Ecto neural progenitor cell (in vitro differentiated cells): ENCODE data around the gene ACSM2B.
"Not testable (repeated sequence)": the region's sequence is repeated elsewhere in the genome, so short reads cannot be mapped to it uniquely, and the experiment has no call there.

Experiments used
- DNase-seq: peaks from one replicate; pipeline ENCODE4 v3.0.0-alpha.2; 2018; ENCODE audit warnings: low spot score

The ACSM2B gene

DNA sequence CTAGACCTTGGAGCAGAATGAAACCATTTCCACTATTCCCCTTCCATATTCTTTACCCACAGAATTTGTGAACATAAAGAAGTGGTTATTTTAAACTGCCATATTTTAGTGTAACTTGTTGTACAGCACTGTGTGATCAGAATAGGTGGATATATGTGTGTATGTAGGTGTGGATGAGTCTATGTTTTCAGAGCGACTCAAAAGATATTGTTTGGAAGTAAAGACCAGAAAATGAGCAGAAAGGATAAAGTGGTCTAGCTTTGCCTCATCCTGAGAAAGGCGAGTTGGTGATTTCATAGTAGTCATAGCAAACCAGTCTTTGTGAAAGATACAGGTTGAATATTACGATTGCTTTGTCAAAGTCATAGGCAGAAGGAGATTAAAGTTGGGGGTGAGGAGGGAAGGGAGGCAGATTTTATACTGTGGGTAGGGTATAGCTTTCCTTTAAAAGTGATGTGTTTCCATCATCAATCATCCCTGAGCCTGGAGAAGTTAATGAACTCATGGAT lies 43.8 kb downstream of the ACSM2B start:
- DNase-seq, result not testable (repeated sequence)

DNA sequence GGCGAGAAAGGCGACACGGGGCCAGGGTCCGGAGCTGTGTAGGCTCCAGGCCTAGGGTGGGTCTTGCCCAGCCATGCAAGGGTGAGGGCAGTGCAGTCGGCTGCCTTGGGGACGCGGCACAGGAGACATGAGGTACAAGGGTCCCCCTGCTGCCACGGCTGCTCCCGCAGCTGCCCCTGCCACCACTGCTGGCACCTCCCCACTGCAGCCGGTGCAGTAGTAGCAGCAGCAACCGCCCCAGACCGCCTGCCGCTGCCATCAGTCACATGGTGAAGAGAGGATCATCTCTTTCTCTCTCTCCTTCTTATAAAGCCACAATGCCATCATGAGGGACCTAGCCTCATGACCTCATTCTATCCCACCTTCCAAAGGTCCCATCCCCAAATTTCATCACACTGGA lies 44.4 kb downstream of the ACSM2B start:
- not testable (repeated sequence) for DNase-seq

DNA sequence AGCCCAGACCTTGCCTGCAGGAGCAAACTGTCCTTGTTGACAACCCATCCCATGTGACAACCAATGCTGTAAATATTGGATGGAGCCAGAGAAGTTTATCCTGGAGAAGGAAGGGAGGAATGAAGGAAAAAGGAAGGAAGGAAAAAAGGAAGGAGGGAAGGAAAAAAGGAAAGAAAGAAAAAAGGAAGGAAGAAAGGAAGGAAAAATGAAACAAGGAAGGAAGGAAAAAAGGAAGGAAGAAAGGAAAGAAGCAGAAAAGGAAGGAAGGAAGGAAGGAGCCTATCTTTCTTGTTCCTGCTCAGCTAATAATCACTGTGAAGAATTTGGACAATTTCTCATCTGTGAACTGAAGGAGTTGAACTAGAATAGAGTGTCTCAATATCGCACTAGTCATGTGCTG lies 56.1 kb downstream of the ACSM2B start:
- no peak for DNase-seq

DNA sequence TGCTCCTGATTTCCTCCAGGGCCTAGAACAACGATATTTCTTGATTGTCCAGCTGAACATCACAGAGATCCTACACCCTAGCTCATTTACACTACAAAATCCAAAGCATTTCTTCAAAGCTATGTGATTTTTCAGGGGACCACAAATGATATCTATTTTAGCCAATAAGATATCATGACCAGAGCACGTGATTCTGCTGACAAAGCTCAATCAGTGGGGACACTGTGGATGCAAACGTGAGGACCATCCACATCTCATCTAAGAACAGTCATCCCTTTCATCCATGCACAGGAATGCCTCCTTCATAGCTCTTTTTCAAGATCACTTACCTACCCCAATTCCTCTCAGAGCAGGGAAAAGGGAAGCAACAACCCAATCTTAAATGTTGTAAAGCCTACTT lies 56.9 kb downstream of the ACSM2B start:
- DNase-seq, result no peak

GRCh38 chr16:20517149-20517548 lies 59.0 kb downstream of the ACSM2B start:
- no peak for DNase-seq

- no peak for DNase-seq
Observed at GRCh38 chr16:20515688-20516090, 60.5 kb downstream of the ACSM2B start.

GRCh38 chr16:20510323-20510722 lies 65.8 kb downstream of the ACSM2B start:
- DNase-seq, result no peak

DNA sequence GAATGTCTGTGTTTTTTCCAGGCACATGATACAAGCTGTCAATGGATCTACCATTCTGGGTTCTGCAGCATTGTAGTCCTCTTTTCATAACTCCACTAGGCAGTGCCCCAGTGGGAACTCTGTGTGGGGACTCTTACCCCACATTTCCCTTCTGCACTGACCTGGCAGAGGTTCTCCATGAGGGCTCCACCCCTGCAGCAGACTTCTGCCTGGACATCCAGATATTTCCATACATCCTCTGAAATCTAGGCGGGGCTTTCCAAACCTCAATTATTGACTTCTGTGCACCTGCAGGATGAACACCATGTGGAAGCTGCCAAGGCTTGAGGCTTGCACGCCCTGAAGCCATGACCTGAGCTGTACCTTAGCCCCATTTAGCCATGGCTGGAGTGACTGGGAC lies 68.9 kb downstream of the ACSM2B start:
- DNase-seq, result no peak

DNA sequence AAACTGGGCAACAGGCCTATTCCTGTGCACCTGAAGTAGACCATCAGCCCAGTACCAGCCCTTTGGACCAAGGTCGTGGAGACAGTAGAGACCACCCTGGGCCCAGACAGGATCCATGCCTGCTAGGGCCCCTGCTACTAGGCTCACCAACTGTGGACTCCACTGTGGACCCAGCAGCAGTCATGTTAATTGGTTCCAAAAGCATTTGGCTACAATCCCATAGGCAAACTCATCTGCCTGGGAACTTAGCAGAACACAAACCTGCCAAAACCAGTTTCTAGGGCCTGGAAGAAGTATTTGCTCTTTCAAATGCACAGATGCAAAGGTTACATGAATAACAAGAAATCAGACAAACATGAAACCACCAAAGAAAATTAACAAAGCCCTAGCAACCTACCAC lies 71.7 kb downstream of the ACSM2B start:
- DNase-seq, result no peak

DNA sequence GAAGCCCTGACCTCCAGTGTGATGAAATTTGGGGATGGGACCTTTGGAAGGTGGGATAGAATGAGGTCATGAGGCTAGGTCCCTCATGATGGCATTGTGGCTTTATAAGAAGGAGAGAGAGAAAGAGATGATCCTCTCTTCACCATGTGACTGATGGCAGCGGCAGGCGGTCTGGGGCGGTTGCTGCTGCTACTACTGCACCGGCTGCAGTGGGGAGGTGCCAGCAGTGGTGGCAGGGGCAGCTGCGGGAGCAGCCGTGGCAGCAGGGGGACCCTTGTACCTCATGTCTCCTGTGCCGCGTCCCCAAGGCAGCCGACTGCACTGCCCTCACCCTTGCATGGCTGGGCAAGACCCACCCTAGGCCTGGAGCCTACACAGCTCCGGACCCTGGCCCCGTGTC lies 84.7 kb downstream of the ACSM2B start:
- not testable (repeated sequence) for DNase-seq

DNA sequence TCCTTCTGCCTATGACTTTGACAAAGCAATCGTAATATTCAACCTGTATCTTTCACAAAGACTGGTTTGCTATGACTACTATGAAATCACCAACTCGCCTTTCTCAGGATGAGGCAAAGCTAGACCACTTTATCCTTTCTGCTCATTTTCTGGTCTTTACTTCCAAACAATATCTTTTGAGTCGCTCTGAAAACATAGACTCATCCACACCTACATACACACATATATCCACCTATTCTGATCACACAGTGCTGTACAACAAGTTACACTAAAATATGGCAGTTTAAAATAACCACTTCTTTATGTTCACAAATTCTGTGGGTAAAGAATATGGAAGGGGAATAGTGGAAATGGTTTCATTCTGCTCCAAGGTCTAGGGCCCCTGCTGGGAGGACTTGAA lies 85.2 kb downstream of the ACSM2B start:
- not testable (repeated sequence) for DNase-seq
